ENCODE results near the gene PCSK4. TPM values are rescaled to one million over a fixed set of nuclear protein-coding genes. Genes with fewer than 3 reads are reported as not detected.
"Not testable (repeated sequence)": the region's sequence is repeated elsewhere in the genome, so short reads cannot be mapped to it uniquely, and the experiment has no call there.

PCSK4 gene
- total and polyA plus RNA-seq, 9 donors = 0.76 to 3.1 (median 0.84) TPM

DNA sequence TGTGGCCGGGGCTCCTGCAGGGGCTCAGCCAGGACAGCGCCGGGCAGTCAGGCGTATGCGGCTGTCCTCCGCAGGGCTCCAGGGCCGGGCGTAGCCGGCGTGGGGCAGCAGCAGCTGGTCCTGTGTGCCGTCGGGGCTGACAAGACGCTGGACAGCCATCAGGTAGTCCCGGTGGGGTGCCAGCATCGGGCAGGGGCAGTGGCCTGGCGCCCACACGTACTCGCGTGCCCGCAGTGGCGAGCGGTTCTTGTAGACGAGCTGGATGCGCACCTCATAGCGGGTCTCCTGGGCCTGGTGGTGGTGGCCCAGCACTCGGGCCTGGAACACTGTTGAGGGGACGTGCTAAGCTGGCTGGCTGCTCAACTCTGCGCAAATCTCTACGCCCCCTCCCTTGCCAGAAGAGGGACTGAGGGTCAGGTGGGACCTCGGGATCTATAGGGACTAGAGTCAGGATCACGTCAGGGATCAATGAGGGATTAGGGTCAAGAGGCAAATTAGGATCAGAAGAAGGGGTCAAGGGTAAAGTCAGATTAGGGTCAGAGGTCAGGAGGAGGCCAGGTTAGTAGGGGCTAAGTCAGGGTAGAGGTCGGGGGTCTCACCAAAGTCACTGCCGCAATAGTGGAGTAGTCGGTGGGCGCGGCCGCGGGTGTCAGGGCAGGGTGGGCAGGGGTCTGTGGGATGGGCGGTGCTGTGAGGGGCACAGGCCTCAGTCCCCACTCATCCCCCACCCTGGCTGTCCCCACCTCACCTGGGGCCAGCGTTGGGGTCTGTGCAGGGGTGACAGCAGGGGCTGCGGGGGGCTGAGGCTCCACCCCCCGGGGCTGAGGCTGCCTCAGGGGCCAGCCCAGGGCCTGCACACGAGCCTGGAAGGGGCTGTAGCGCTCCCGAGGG lies 16.1 kb upstream of the PCSK4 start:
- Histone ChIP-seq H3K9me3 (replicated peaks; ENCODE audit: control insufficient read depth, low read depth, low read length) (peaks cover 4% of the 10 kb centered on the region), H3K27ac (ENCODE audit: low read length) (no peak overlapping the region), H3K36me3 (ENCODE audit: control insufficient read depth, insufficient read depth, low read length) (peaks cover 6% of the 10 kb centered on the region), H3K4me3 (ENCODE audit: low read length) (no peak overlapping the region), H3K4me1 (ENCODE audit: control insufficient read depth, insufficient read depth, low read length) (peaks cover 28% of the 10 kb centered on the region), H3K27me3 (ENCODE audit: control insufficient read depth, insufficient read depth, low read length) (peaks cover 46% of the 10 kb centered on the region)
- DNase-seq = no peak
- WGBS (ENCODE audit: insufficient coverage) = 82% methylated on average over 35 of the region's 45 CpGs

DNA sequence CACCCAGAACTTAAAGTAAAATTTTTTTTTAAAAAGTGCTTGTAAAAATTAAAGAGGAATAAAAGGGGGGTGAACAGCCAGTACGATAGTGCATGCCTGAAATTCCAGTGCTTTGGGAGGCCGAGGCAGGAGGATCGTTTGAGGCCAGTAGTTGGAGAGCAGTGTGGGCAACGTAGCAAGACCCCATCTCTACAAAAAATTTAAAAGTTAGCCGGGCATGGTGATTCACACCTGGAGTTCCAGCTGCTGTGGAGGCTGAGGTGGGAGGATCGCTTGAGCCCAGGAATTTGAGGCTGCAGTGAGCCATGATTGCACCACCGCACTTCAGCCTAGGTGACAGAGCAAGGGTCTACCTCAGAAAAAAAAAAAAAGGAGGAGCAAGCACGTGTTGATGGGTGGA lies 14.9 kb upstream of the PCSK4 start:
- Histone ChIP-seq H3K4me3 (ENCODE audit: low read length) (no peak overlapping the region), H3K27me3 (ENCODE audit: control insufficient read depth, insufficient read depth, low read length) (peaks cover 43% of the 10 kb centered on the region), H3K27ac (ENCODE audit: low read length) (no peak overlapping the region), H3K36me3 (ENCODE audit: control insufficient read depth, insufficient read depth, low read length) (peaks cover 6% of the 10 kb centered on the region), H3K9me3 (replicated peaks; ENCODE audit: control insufficient read depth, low read depth, low read length) (peaks cover 4% of the 10 kb centered on the region), H3K4me1 (ENCODE audit: control insufficient read depth, insufficient read depth, low read length) (peaks cover 23% of the 10 kb centered on the region)
- no peak for DNase-seq
- 53% methylated on average over 7 of the region's 8 CpGs for WGBS (ENCODE audit: insufficient coverage)

DNA sequence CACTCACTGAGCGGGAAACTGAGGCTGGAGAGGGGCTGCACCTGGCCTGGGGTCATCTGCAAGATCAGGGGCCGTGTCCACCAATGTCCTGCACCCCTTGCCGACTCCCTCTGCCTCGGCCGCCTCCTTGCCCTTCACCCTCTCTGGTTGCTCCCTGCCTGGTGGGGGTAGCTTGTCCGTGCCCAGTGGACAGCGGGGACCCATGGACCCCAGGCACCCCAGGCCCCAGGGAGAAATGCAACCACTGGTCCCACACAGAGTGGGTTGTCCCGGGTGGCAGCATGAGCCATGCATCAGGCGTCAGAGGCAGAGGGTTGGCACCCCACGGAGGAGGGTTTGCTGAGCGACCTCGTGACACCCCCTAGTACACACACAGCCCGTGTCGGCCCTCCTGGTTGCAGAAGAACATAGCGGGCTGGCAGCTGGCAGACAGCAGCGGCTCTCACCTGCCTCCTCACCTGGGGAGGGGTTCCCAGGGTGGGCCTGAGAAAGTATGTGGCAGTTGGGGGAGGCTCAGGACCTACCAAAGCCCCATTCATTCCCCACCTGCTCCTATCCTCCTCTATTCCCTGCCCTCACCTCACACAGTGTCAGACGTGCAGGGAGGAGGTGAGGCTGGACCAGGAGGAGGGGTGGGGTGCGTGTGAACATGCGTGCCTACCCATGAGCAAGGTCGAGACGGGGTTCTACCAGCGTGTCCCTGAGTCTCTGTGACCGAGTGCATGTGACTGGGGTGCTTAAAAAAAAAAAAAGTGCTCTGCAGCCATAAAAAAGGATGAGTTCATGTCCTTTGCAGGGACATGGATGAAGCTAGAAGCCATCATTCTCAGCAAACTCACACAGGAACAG lies 14.0 kb upstream of the PCSK4 start:
- peaks cover 23% of the 10 kb centered on the region for H3K4me1 ChIP-seq (ENCODE audit: control insufficient read depth, insufficient read depth, low read length)
- H3K4me3 ChIP-seq (ENCODE audit: low read length) = no peak overlapping the region
- H3K27me3 ChIP-seq (ENCODE audit: control insufficient read depth, insufficient read depth, low read length) = peaks cover 43% of the 10 kb centered on the region
- H3K36me3 ChIP-seq (ENCODE audit: control insufficient read depth, insufficient read depth, low read length) = peaks cover 6% of the 10 kb centered on the region
- no peak for DNase-seq
- no peak overlapping the region for H3K27ac ChIP-seq (ENCODE audit: low read length)
- 64% methylated on average over 8 of the region's 23 CpGs for WGBS (ENCODE audit: insufficient coverage)
- H3K9me3 ChIP-seq (replicated peaks; ENCODE audit: control insufficient read depth, low read depth, low read length) = peaks cover 4% of the 10 kb centered on the region

DNA sequence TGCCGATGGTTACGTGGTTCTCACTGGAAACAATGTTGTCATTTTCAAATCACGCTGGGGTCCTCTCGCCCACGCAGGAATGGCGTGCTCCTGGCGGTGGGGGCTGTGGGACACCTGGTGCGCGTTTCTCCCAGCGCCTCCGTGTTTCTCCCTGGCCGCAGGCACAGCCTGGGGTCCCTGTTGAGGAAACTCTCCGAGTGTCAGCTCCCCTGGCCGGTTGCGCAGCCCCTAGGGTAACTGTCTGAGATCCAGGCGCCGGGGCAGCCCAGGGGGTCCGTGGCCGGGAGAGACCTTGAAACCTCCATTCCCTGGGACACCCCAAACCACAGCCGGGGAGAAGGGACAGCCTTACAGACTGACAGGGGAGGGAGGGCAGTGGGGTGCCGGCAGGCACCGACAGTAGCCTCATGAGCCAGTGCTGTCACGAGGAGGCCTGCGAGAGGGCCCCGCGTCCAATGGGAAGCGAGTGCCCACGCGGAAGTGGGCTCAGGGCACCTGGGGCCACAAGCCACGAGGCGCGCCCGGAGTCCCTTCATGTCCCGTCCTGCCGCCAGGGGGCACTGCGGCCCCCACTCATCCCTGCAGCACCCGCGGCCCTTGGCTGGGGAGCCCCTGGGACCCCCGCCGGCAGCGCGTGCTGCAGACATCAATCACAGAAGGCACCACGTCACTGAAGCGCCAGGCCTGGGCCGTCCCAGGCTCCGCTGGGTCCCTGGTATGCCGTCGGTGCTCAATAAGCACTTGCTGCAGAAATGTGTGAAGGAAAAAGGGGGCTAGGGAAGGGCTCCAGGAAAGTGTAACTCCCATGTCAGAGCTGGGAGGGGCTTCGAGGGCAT lies 13.2 kb upstream of the PCSK4 start:
- Histone ChIP-seq H3K36me3 (ENCODE audit: control insufficient read depth, insufficient read depth, low read length) (peaks cover 6% of the 10 kb centered on the region), H3K27me3 (ENCODE audit: control insufficient read depth, insufficient read depth, low read length) (peaks cover 43% of the 10 kb centered on the region), H3K27ac (ENCODE audit: low read length) (no peak overlapping the region), H3K4me1 (ENCODE audit: control insufficient read depth, insufficient read depth, low read length) (peaks cover 20% of the 10 kb centered on the region), H3K4me3 (ENCODE audit: low read length) (no peak overlapping the region), H3K9me3 (replicated peaks; ENCODE audit: control insufficient read depth, low read depth, low read length) (peaks cover under 1% of the 10 kb centered on the region)
- 4% methylated on average over 42 of the region's 49 CpGs for WGBS (ENCODE audit: insufficient coverage)
- DNase-seq = peak; percentile 36

DNA sequence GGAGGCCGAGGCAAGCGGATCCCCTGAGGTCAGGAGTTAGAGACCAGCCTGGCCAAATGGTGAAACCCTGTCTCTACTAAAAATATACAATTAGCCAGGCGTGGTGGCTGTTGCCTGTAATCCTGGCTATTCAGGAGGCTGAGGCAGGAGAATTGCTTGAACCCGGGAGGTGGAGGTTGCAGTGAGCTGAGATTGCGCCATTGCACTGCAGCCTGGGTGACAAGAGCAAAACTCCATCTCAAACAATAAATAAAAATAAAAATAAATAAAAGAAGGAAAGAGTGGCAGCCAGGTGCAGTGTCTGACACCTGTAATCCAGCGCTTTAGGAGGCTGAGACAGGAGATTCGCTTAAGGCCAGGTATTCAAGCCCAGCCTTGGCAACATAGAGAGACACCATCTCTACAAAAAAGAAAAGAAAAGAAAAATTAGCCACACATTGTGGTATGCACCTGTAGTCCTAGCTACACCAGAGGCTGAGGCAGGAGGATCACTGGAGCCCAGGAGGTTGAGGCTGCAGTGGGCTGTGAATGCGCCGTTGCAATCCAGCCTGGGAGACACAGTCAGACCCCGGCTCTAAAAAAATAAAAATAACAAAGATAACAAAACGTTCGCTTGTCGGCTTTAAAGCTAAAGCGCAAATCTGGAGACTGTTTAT lies 12.4 kb upstream of the PCSK4 start:
- H3K27me3 ChIP-seq (ENCODE audit: control insufficient read depth, insufficient read depth, low read length) = peaks cover 44% of the 10 kb centered on the region
- no peak for DNase-seq

DNA sequence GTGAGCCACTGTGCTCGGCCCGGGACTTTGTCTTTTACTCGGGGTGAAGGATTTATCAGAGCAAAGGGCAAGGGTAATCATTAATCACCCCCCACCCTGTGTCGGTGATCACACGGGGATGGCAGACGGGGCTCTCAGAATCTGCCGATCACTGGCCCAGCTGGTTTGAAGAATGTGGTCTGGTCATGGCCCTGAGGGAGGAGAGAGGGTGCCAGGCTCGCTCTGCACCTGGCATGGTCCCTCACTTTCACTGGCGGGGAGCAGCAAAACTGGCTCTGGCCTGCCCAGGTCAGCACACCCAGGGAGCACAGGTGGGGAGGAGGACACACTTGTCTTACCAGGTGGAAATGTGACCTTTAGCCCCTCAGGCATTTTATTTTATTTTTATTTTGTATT lies 11.0 kb upstream of the PCSK4 start:
- H3K27me3 ChIP-seq (ENCODE audit: control insufficient read depth, insufficient read depth, low read length) = peaks cover 48% of the 10 kb centered on the region
- H3K36me3 ChIP-seq (ENCODE audit: control insufficient read depth, insufficient read depth, low read length) = peaks cover 6% of the 10 kb centered on the region
- no peak overlapping the region for H3K4me3 ChIP-seq (ENCODE audit: low read length)
- DNase-seq = no peak
- peaks cover 11% of the 10 kb centered on the region for H3K4me1 ChIP-seq (ENCODE audit: control insufficient read depth, insufficient read depth, low read length)
- no peaks in the 10 kb centered on the region for H3K9me3 ChIP-seq (replicated peaks; ENCODE audit: control insufficient read depth, low read depth, low read length)
- WGBS (ENCODE audit: insufficient coverage) = 59% methylated on average over 2 of the region's 9 CpGs
- H3K27ac ChIP-seq (ENCODE audit: low read length) = no peak overlapping the region

More for the DNA sequence above, 12.4 kb upstream of the PCSK4 start:
- peaks cover 6% of the 10 kb centered on the region for H3K36me3 ChIP-seq (ENCODE audit: control insufficient read depth, insufficient read depth, low read length)
- peaks cover 16% of the 10 kb centered on the region for H3K4me1 ChIP-seq (ENCODE audit: control insufficient read depth, insufficient read depth, low read length)
- no peaks in the 10 kb centered on the region for H3K9me3 ChIP-seq (replicated peaks; ENCODE audit: control insufficient read depth, low read depth, low read length)
- H3K4me3 ChIP-seq (ENCODE audit: low read length) = no peak overlapping the region
- WGBS (ENCODE audit: insufficient coverage) = 35% methylated on average over 6 of the region's 14 CpGs
- no peak overlapping the region for H3K27ac ChIP-seq (ENCODE audit: low read length)

DNA sequence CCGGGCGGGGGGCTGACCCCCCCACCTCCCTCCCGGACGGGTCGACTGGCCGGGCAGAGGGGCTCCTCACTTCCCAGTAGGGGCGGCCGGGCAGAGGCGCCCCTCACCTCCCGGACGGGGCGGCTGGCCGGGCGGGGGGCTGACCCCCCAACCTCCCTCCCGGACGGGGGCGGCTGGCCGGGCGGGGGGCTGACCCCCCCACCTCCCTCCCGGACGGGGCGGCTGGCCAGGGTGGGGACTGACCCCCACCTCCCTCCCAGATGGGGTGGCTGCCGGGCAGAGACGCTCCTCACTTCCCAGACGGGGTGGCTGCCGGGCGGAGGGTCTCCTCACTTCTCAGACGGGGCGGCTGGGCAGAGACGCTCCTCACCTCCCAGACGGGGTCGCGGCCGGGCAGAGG lies 9.1 kb upstream of the PCSK4 start:
- not testable (repeated sequence) for H3K36me3 ChIP-seq (ENCODE audit: control insufficient read depth, insufficient read depth, low read length); H3K9me3 ChIP-seq (replicated peaks; ENCODE audit: control insufficient read depth, low read depth, low read length); H3K4me3 ChIP-seq (ENCODE audit: low read length); H3K27ac ChIP-seq (ENCODE audit: low read length); DNase-seq
- Histone ChIP-seq H3K4me1 (ENCODE audit: control insufficient read depth, insufficient read depth, low read length) (peaks cover 11% of the 10 kb centered on the region), H3K27me3 (ENCODE audit: control insufficient read depth, insufficient read depth, low read length) (peaks cover 41% of the 10 kb centered on the region)
- 100% methylated on average over 2 of the region's 34 CpGs for WGBS (ENCODE audit: insufficient coverage)

DNA sequence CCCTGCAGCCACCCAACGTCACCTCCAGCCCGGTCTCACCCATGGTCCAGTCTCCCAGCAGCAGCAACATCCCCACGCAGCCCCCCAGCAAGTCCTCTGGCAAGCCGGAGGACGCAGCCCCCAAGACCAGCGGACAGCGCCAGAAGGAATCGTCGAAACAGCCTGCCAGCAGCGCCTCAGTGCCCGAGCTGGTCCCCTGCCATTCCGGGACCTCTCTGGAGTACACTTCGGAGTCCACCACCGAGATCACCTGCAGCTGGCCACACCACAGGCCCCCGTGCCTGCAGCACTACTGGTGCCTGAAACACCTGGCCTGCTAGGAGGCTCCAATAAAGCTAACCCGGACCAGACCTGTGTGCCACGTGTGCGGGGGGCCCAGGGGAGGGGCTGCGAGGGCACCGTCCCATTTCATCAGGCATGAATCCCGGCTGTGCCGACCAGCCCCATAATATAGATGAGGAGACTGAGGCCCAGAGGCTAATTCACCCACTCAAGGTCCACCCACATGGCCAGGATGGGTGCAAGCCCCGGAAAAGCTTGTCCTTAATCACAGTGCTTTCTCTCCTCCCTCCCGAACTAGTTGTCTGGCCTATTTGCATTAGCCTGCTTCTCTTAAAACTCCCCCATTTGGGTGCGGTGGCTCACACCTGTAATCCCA lies 7.6 kb upstream of the PCSK4 start:
- 71% methylated on average over 22 of the region's 25 CpGs for WGBS (ENCODE audit: insufficient coverage)
- DNase-seq = no peak
- Histone ChIP-seq H3K4me3 (ENCODE audit: low read length) (no peak overlapping the region), H3K27me3 (ENCODE audit: control insufficient read depth, insufficient read depth, low read length) (peaks cover 37% of the 10 kb centered on the region), H3K4me1 (ENCODE audit: control insufficient read depth, insufficient read depth, low read length) (peaks cover 3% of the 10 kb centered on the region), H3K36me3 (ENCODE audit: control insufficient read depth, insufficient read depth, low read length) (no peaks in the 10 kb centered on the region), H3K27ac (ENCODE audit: low read length) (no peak overlapping the region), H3K9me3 (replicated peaks; ENCODE audit: control insufficient read depth, low read depth, low read length) (no peaks in the 10 kb centered on the region)
